Germinal center (tissue), 1 donor: Measurements from ENCODE around the gene LRRC3.

Experiments
- DNase-seq: peaks from one replicate; pipeline ENCODE4 v3.0.0; 2012; ENCODE audit warnings: mixed read lengths, low spot score

LRRC3 gene

DNA sequence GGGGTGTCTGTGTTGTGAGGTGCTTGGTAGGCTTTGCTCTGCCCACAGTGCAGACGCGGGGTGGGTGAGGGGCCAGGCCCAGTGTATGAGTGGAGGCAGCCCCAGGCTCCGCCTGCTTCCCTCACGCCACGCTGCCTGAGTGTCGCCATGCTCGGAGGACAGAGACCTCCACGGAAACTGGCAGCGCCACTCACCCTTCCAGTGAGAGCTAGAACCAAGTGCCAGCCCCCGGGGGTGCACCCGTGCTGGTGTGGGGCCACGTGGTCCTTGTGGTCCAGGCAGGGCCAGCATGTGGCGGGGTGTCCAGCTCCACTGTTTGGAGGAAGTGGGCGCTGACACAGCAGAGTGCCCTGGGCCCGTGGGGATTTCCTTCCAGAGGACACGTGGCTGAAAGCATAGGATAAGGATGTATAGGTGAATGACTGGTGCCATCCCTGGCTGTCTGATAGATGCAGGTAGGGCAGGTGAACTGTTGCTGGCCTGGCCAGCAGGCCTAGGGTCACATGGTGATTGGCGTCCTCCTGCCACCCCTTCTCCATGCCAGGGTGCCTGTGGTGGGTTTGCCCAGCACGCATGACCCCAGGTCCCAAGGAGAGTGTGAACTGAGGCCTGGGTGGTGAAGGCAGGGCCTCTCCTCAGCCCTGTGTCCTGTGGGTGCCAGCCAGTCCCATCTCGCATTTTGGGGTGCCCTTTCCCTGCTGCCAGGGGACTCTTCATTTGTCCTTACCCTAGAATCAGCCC, 3.8 kb downstream of the LRRC3 start:
- DNase-seq = no peak

DNA sequence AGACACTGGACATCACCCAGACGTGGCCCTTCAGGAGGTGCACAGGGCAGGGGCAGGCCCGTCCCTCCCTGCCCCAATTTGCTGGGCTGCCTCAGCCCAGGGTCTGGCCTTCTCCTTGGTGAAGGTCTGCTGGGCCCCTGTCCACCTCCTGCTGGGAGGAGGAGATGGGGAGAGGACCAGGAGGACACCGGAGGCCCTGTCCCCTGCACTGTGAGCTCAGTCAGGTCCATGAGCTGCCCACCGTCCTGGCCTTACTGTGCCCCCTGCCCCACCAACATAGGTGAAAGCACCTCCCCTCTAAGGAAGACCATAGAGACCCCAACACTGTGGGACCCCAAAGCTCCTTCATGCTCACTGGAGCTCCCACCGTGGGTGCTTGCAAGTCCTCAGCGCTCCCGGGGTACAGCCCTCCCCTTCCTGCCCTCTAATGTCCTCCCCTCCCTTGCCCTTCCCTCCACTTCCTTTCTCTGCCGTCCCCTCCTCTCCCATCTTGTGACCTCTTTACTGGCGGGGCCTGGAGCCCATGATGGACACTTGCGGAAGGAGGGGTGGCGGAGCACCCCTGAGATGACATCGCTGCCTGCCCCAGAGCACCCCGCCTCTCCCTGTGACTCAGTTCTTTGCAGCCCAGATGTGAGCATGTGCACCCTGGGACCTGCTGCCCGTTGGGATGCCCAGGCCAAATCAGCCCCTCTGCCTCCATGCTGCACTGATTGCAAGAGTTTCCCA, 4.6 kb downstream of the LRRC3 start:
- DNase-seq = no peak

DNA sequence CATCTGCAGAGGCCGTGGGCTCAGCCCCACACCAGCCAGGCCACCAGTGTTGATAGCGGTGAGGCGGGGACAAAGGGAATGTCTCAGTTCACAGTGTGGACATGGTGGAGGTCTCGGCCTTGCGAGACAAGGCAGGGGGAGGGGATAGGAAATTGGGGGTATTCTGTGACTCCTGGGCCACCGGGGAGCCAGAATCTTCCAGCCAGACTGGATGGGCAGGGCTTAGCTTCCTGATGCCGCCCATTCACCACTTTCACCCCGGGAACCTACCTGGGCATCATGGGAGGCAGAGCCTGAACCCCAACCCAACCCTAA, 5.1 kb downstream of the LRRC3 start:
- no peak for DNase-seq

DNA sequence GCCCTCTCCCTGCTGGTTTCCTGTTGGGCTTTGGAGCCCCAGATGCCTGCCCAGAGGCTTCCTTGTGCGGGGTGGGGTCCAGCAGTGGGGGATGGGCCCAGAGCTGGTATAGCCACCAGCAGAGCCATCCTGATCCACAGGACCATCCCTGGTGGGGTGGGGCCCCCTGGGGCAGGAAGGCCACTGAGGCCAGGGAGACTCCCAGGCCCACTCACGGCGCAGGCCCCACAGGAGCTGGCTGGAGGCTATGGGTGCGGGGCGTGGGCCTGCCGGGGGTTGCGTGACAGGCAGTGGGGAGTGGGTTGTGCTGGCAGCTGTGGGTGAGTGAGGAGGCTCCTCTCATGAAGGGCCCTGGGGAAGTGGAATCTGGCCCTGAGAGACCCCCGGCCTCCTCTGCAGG, 5.7 kb downstream of the LRRC3 start:
- no peak for DNase-seq

DNA sequence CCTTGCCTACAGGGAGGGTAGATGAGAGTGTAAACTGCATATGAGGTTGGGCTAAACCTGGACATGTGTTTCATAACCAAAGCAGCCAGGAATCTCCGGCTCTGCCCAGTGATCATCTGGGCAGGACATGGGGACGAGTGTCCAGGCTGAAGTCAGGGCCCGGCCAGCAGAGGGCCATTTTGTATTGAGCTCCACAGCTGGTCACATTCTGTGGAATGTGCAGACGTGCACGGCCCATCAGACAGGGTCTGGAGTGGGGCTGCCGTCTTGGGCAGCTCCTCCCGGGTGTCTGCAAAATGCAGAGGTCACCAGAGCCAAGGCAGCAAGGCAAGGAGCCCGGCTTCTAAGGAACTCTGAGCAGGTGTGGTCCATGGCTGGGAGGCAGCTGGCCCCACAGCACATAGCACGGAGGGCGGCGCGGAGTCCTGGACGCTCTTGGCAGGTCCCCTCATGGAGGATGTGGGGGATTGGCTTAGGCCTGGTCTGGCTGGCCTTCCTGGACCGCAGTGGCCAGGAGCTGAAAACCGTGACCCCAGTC, 6.2 kb downstream of the LRRC3 start:
- no peak for DNase-seq

DNA sequence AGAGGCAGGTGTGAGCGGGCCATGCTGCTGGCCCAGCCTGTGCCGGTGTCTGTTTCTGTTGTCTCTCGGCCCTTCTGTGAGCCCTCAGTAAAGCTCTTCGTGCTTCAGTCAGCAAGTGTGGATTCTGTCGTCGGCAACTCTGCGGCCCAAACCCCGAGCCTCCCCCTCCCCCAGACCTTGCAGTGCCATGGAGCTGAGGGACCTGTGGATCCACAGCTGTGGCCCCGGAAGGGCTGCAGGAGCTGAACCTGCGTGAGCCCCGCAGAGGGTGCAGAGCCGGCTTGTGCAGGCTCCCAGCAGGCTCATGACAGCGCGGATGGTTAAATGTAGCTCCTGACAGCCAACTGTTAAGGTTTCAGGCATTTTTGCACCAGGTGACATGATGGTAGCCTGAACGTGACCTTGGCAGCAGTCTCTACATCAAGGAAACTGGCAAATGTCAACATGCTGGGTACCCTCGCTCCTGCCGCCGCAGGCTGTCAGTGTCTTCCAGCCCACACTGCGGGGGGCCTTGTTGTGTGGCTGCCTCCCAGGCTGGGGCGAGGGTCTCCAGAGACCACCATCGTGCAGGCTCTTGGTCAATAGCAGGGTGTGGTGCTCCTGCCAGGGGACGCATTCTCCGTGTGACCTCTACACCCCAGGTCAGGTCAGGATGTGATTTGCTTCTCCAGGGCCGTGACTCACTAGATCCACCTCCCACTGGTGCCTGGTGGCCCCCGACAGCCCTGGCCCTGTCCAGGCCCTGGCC, 7.0 kb downstream of the LRRC3 start:
- DNase-seq = no peak

DNA sequence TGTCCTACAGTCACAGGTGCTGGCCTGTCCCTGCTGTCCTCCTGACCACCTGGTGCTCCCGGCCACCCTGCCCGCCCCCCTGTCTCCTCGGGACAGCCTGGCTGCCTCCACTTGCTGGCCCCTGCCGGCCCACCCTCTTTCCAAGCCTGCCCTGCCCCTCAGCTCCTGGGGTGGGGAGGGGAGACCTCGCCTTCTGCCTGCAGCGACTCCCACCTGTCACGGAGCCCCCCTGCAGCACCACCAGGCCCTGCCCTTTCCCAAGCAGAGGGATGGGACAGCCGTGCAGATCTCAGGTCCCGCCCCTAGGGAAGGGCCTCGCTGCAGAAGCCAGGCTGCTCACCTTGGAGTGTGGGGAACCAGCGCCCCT, 7.5 kb downstream of the LRRC3 start:
- no peak for DNase-seq

DNA sequence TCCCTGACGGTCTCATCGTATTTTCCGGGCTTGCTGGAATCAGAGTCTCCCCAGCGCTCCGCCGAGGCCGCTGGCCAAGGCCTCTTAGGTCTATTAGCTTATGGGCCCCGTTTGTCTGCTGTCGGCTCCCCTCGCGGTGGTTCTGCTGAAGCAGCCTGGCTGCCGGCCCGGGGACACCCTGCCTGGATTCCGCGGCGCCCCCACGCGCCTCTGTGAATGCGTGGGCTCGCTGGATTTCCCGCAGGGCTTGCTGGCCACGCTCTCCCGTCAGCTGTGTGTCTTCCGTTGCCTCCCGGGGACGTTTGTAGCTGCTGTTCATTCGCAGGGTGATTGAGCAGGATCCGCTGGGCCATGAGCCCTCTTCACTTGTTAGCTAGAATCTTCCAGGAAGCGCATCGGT, 8.4 kb downstream of the LRRC3 start:
- no peak for DNase-seq

DNA sequence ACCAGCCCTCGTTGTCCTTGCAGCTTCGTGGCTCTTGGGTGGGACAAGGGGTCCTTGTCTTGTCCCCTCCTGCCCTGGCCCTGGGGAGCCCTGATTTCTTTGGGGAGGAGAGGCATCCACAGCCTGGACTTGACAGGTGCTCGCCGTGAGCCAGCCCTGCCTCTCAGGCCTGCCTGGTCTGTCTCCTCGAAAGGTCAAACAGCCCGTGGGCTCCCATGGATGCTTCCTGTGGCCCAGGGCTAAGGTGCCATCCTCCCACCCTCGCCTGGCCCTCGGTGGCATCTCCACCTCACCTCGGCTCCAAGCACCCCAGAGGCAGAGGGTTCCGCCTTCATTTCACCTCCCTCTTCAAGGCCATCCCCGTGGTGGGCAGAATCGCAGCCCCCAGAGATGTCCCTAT, 9.0 kb downstream of the LRRC3 start:
- DNase-seq = no peak

DNA sequence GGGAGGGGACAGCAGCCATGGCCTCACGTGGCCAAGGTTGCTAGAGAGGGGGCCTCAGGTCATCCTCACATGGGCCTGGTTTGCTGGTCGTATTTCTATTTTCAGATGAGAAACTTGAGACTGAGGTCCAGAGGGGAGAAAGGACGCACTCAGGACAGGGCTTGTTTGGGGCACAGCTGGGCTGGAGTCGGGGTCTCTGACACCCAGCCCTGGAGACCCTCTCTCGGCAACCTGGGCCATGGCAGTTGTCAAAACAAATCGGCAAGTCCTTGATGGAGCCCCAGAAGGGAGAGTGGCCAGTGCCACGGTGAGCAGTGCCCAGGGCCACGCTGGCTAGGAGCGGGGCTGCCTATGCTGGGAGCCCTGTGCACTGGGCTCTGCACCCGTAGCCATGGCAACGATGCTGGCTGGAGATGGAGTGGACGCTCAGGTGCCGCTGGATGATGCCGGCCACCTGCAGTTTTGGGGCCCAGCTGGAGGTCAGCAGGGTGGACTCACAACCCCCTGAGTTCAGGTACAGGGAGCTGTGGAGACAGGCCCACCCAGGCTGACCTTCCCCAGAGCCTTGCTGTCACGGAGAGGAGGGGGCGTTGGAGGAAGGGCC, 11.1 kb downstream of the LRRC3 start:
- no peak for DNase-seq

DNA sequence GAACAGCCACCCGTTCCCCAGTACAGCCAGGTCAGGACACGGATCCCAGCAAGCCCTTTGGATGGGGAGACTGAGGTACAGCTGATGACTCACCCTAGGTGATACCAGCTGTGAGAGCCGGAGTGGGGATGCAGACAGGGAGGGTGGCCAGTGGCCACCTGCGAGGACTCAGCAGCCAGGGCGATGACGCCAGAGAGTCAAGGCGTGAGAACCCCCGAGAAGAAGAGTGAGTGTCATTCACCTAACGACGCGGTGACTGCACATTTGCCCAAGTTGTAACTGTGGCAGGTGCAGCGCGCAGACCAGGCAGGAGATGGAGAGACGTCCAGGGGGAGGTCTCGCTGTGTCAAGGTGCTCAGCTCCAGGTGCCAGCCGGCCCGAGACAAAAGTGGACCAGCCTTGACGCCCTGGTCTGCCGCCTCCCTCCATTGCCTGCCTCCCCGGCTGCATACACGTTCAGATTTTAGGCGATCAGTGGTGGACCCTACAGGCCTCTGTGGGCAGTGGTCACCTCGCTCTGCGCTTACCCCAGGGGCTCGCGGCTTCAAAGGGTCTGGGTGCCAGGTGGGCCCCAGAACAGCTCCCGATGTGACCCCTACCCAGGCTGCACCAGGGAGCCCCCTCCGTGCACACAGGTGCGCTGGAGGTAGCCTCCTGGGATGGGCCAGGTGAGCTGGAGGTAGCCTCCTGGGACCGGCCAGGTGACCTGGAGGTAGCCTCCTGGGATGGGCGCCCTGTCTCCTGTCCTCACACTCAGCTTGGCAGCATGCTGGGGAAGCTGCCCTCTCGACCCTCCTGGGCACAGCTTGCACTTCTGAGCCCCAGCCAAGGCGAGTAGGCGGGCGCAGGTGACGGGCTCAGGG, 11.9 kb downstream of the LRRC3 start:
- DNase-seq = no peak

DNA sequence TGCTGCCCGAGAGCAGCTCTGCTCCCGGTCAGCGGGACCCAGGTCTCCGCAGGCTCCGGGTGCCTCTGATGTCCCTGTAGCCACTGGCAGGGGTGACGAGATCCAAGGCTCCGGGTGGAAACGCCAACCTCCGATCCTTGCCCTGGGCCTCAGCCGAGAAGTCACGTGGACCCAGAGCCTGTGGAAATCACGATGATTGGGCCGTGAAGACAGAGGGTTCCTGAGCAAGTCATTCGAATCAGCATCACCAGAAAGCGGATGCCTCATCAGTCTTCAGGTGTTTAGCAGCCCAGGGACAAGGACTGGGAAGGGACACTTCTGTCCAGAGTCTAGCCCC, 12.5 kb downstream of the LRRC3 start:
- DNase-seq = no peak

DNA sequence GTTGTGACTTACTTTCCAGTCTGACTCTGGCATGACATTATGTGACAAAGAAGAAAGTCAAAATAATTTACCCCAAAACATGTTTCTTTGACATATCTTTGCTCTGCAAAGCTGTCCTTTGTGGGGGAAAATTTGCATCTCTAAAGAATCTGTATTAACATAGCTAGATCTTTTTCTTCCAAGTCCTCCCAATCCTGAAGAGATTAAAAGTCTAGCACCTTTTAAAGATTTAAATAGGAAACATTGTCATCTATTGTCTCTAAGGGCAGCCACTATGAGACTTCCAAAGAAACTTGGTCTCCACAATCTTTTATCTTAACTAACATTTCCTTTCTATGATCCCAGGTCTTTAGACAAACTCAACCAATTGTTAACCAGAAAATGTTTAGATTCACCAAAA, 16.0 kb downstream of the LRRC3 start:
- DNase-seq = no peak

DNA sequence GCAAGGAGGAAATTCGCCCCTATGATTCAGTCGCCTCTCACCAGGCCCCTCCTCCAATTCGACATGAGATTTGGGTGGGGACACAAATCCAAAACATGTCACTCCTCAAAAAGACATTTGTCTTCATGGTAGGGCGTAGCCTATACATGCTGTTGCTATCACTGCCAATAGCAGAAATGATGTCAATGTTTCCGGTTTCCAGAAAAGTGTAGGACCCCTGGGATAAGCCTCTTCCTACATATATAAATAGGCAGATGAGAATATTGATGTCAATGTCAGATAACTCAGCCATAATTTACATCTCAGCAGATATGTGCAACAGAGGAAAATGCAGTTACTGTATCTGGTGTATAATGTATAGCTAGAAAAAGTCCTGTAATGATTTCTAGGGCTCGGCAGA, 16.7 kb downstream of the LRRC3 start:
- no peak for DNase-seq

DNA sequence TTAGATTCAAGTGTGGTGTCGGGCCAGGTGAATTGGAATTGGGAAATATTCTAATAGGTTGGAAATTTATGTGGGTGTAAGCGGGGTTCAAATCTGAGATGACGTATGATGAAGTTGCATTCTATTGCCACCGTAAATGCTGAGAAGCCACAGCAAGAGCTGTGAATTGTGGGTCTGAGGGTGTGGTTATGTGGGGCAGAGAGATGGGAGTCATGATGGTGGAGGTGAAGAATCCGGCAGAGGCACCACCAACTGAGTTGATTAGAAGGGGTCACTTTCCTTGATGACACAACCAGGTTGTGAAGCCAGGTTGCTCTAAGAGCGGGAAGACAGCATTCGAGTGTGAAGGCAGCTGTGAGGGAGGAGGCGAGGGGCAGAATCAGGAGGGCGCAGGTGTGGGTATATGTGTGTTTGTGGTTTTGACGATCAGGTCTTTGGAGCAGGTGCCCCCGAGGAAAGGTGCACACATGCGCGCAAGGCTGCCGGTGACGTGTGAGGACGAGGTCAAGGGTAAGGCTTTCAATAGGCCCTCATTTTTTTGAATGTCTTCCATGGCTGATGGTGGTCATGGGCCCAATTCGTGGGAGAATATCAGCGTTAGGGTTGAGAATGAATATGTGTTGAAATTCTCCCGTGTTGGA, 18.7 kb downstream of the LRRC3 start:
- no peak for DNase-seq

DNA sequence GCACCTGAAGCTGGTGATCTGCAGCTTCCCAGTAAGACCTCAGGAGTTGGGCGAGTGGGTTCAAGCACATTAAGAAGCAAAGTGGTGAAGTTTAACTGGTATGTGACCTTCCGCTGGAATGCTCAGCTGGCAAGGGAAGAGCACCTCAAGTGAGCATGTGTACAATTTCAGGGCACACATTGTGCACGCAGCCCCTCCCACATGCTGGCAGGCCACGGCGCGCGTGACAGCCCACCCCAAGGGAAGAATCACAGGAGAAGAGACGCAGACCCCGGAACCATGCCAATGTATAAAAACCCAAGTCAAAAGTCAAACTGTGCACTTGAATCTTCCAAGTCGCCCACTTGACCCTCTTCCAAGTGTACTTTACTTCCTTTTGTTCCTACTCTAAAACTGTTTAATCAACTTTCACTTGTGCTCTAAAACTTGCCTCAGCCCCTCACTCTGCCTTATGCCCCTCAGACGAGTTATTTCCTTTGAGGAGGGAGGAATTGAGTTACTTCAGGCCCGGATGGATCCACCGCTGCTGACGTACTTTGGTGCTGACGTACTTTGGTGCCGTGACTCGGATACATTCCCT, 20.0 kb downstream of the LRRC3 start:
- DNase-seq = no peak

DNA sequence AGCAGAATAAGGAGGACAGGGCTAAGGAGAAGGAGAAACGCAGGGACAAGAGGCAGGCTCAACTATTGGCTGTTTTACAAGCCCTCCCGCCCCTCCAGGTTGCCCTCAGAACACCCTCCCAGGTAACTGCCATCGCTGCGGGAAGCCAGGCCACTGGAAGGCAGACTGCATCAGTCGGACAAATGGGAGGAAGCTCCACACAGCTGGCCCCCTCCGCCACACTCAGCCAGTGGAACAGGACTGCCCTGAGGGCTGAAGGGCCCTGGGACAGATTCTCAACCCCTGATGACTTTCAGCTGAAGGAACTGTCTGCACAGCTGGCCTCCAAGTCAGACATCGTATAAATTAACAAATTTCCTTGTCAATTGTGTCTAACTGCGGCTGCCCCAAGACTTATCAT, 21.8 kb downstream of the LRRC3 start:
- DNase-seq = no peak

DNA sequence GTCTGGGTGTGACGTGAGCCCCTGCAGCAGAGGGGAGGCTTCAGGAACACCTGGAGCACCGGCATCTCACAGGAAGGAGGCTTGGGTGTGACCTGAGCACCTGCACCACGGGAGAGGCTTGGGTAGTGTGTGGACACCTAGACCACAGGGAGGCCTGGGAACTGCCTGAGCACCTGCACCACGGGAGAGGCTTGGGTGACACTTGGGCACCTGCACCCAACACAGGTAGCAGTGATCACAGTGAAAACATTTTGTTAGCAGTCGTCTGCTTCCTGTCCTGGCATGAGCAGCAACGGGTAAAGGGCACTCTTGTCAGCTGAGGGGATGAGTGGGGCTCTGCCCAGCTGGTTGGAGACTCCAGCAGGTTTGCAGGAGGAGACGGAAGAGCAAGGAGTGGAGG, 22.4 kb downstream of the LRRC3 start:
- no peak for DNase-seq

DNA sequence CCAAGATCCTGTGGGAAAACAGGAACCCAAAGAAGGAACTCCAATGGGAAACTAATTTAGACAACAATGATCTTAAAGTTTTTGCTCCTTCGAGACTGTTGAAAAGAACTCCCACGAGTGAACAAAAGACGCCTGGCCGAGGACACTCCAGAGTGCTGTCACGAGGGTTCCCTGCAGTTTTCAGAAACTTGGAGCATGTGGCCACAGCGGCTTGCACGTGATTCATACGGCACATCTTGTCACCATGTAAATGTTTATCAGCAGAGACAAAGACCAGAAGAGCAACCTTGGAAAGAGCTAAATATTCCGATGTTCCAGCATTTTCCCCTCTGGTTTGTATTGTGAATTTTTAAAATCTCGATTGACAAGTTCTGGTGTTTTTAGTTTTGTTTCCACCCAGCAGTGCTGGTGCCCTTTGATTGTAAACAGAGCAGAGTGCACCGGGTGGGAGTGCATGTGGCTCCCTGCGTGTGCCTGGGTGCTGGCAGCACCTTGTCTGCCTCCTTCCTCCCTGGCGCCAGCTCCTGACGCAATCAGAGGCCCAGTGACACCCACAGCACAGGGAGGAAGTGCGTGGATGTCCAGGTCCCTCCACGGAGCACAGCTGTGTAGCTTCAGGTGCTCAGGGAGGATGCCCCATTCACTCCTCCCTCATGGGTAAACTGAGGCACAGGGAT, 23.0 kb downstream of the LRRC3 start:
- DNase-seq = no peak

DNA sequence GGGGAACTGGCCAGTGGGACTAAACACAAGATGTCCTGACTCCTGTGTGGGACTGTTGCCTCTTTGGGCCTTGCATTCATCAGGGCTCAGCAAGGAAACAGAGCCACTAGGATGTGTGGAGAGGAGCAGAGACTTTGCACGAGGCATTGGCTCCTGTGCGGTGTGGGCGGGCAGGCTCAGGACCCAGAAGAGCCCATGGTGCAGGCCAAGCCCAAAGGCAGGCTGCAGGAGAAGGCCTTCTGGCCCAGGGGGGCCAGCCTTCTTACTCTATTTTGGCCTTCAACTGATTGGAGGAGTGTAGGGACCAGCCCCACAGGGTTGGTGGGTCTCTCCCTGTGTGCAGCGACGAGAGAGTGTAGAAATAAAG, 23.5 kb downstream of the LRRC3 start:
- DNase-seq = no peak
